Activated CD4-positive, alpha-beta T cell treated with anti-CD3 and anti-CD28 coated beads, Interleukin-2, amount 50 U/mL, for 48 hours (primary cell): ENCODE data around the gene CAPZA2.
"Not testable (repeated sequence)": the region's sequence is repeated elsewhere in the genome, so short reads cannot be mapped to it uniquely, and the experiment has no call there.

Experiments used
- DNase-seq, 2 experiments: peaks; one replicate each; pipeline ENCODE4 v3.0.0-alpha.2; 2020

The CAPZA2 gene

GRCh38 chr7:116955801-116956476, 93.6 kb downstream of the CAPZA2 start:
- peak in 1 of 2 experiments; percentile 9 for DNase-seq

DNA sequence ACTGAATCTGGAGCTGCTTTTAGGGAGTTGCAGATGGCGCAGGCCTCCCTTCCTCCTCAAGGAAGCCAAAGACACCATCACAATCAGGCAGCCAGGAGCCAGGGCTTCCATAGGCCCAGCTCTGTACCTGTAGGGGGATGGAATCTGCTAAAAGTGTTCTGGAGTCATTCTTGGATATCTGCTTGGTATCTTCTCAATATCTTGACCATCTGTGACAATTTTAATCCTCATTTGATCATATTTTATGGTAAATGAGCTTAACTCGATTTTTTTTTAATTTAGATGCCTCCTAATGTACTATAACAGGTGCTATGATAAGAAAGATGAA, 94.1 kb downstream of the CAPZA2 start:
- DNase-seq = no peak

DNA sequence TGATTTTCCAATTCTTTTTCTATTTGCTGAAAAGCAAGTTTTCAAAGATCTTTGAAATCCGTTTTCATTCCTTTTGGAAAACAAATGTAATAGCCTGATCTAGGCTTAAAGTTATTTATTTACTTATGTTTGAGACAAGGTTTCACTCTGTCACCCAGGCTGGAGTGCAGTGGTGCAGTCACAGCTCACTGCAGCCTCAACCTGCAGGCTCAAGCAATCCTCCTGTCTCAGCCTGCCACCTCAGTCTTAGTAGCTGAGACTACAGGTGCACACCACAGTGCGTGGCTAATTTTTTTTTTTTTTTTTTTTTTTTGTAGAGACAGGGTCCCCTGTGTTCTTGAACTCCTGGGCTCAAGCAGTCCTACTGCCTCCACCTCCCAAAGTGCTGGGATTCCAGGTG, 95.5 kb downstream of the CAPZA2 start:
- DNase-seq = no peak

DNA sequence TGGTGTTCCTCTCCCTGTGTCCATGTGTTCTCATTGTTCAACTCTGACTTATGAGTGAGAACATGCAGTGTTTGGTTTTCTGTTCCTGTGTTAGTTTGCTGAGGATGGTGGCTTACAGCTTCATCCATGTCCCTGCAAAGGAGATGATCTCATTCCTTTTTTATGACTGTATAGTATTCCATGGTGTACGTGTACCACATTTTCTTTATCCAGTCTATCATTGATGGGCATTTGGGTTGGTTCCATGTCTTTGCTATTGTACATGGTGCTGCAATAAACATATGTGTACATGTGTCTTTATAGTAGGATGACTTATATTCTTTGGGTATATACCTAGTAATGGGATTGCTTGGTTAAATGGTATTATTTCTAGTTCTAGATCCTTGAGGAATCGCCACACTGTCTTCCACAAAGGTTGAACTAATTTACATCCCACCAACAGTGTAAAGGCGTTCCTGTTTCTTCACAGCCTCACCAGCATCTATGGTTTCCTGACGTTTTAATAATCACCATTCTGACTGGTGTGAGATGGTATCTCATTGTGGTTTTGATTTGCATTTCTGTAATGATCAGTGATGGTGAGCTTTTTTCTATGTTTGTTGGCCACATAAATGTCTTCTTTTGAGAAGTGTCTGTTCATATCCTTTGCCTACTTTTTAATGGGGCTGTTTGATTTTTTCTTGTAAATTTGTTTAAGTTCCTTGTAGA, 99.7 kb downstream of the CAPZA2 start:
- not testable (repeated sequence) for DNase-seq

DNA sequence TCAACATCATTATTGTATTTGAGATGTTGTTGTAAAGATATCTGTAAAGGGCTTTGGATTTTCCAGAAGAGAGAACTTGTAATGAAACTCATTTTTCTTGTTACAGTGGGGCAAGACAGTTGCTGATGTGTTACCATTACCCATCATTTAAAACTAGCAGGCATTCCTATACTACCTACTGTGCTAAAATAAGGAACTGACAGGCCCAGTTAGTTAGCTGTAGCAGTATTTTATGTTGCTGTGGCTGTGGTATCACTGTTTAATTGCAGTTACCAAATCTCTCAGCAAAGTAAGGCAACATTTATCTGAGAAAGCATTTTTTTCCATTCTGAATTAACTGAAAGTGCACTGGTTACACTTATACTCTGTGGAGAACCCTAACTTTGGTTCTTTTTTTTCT, 100.8 kb downstream of the CAPZA2 start:
- DNase-seq = no peak

GRCh38 chr7:116966601-116967000, 104.2 kb downstream of the CAPZA2 start:
- DNase-seq = no peak

DNA sequence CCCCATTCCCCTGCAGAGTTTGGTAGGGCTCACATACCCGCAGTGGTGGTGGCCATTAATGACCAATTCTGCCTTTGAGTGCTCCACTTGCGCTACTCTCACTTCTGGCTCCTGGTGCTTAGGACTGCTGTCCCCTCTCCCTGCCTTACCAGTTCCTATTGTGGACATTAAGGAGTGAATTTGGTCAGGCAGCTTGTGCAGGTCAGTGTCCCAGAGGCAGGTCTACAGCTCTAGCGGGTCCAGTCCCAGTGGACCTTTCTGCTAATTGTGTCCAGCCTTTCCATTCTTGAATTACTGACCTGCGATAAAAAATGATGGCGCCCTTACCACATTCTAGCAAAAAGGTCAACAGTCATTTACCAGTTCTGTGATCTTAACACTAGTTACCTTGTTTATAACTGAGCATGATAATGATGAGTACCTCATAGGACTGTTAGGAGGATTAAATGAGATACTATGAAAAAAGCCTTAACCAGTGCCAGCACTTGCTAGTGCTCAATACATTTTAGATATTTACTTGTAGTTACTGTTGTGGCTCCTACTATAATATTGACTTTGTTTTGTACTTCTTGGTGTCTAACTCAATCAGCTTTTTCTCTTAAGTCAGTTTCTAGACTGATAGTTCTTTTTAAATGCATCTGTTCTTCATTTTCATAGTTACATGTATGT, 105.0 kb downstream of the CAPZA2 start:
- DNase-seq = no peak

DNA sequence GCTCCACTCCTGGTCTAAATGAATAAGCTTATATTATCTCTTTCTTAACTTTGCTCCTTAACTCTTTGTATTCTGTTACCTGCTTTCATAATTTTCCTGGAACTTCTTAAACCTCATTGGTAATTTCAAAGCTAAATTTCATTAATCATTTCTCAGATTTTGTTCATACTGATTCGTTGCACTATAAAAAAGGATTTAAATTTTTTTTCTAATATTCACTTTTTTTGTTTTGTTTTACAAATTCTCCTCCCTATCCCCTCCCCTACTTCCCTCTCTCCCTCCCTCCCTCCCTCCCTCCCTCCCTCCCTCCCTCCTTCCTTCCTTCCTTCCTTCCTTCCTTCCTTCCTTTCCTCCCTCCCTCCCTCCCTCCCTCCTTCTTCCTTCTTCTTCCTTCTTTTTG, 105.6 kb downstream of the CAPZA2 start:
- no peak for DNase-seq

GRCh38 chr7:116968631-116969030, 106.2 kb downstream of the CAPZA2 start:
- no peak for DNase-seq

DNA sequence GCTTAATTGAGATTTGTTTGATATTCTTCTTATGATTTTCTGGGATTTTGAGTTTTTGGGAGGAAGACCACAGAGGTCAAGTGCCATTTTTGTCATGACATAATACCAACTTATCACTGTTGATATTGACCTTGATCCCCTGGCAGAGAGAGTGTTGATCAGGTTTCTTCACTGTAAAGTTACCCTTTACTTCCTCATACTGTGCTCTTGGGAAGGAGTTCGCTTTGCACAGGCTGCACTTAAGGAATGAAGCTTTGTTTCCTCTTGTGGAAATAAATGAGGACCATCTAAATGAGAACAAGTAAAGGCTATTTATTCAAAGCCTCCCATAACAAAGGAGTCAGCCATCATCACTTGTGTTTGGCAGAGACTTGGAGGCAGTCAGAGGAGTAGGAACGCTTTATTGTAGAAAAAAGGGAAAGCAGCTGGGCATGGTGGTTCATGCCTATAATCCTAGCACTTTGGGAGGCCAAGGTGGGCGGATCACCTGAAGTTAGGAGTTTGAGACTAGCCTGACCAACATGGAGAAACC, 107.0 kb downstream of the CAPZA2 start:
- DNase-seq = no peak

DNA sequence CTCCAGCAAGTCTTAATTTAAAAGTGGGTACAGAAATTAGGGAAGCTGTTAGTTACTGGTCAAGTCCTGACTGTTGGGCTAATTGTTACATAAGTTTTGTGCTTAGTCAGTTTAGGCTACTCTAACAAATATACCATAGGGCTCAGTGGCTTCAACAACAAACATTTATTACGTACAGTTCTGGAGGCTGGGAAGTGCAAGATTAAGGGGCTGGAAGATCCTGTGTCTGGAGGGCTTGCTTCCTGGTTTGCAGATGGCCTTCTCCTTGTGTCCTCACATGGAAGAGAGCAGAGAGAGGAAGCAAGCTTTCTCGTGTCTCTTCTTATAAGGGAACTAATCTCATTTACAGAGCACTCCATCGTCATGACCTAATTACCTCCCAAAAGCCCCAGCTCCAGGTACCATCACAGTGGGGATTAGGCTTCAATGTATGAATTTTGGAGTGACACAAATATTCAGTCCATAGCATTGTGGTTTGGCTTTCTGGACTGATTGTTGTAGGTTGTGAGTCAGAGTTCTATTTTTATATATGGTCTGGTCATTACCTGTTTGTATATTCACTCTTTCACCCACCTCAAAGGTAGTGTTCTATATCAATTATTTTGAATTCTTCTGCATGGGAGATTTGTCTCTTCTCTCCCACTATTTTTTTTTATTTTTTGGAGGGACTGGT, 108.0 kb downstream of the CAPZA2 start:
- DNase-seq = no peak

GRCh38 chr7:116971153-116971552, 108.8 kb downstream of the CAPZA2 start:
- not testable (repeated sequence) for DNase-seq
